H1 (cell line): ENCODE measurements around the gene ZDHHC24. TPM values are rescaled to one million over a fixed set of nuclear protein-coding genes. Genes with fewer than 3 reads are reported as not detected.
A peak's percentile ranks its signal among the peaks of the same experiment; 100 is the strongest.

Experiments used
- BRCA1 ChIP-seq: IDR thresholded peaks from 2 replicates; pipeline ENCODE4 v1.6.1; 2012; ENCODE audit warnings: low read depth, low read length, improper control_type of control experiment
- EP300 ChIP-seq, 2 experiments: IDR thresholded peaks; 1 replicate in 1 of 2; 2 replicates in 1 of 2; pipeline ENCODE4 v1.6.1; 2011 to 2012; ENCODE audit warnings: low read depth in 2 of 2, low read length in 2 of 2, mild to moderate bottlenecking in 2 of 2, borderline replicate concordance in 1 of 2, inconsistent platforms in 1 of 2, moderate library complexity in 1 of 2
- EZH2 ChIP-seq: fragments of 200-600 bp; sonication (generic); IDR thresholded peaks from 2 replicates; pipeline ENCODE4 v1.7.1; 2012; ENCODE audit warnings: low read depth, mild to moderate bottlenecking, moderate library complexity, low read length, inconsistent platforms; ENCODE audit not compliant: severe bottlenecking
- GABPA ChIP-seq: IDR thresholded peaks from 2 replicates; pipeline ENCODE4 v1.6.1; 2011; ENCODE audit warnings: mild to moderate bottlenecking, low read length, moderate library complexity, borderline replicate concordance; ENCODE audit not compliant: insufficient read depth
- GTF2F1 ChIP-seq: IDR thresholded peaks from 2 replicates; pipeline ENCODE4 v1.6.1; 2012; ENCODE audit warnings: low read depth, low read length, improper control_type of control experiment, borderline replicate concordance
- KDM1A ChIP-seq: fragments of 200-600, 300-600 bp; sonication (generic); IDR thresholded peaks from 2 replicates; pipeline ENCODE4 v1.7.1; 2016; ENCODE audit warnings: mild to moderate bottlenecking, low read length, borderline replicate concordance
- KDM5A ChIP-seq: fragments of 200-600 bp; IDR thresholded peaks from 2 replicates; pipeline ENCODE4 v1.7.1; 2012; ENCODE audit warnings: mild to moderate bottlenecking, low read length, inconsistent platforms, mixed read lengths
- NANOG ChIP-seq: IDR thresholded peaks from 2 replicates; pipeline ENCODE4 v1.6.1; 2011; ENCODE audit warnings: low read length, low read depth, mild to moderate bottlenecking, inconsistent platforms; ENCODE audit not compliant: insufficient read depth, poor library complexity, severe bottlenecking
- POU5F1 ChIP-seq: IDR thresholded peaks from 2 replicates; pipeline ENCODE4 v1.6.1; 2011; ENCODE audit warnings: low read depth, mild to moderate bottlenecking, low read length, moderate library complexity
- SIN3A ChIP-seq, 2 experiments: IDR thresholded peaks in 1 of 2; conservative IDR thresholded peaks in 1 of 2; 2 replicates each; pipeline ENCODE4 v1.6.1; 2011 to 2012; ENCODE audit warnings: low read length in 2 of 2, improper control_type of control experiment in 1 of 2, low read depth in 1 of 2, mild to moderate bottlenecking in 1 of 2
- SIRT6 ChIP-seq: IDR thresholded peaks from one replicate; pipeline ENCODE4 v1.7.1; 2012; ENCODE audit warnings: low read length, inconsistent platforms
- SRF ChIP-seq: IDR thresholded peaks from 2 replicates; pipeline ENCODE4 v1.6.1; 2011; ENCODE audit warnings: mild to moderate bottlenecking, low read depth, low read length, moderate library complexity
- TAF1 ChIP-seq: IDR thresholded peaks from 2 replicates; pipeline ENCODE4 v1.6.1; 2011; ENCODE audit warnings: mild to moderate bottlenecking, low read depth, low read length
- TAF7 ChIP-seq: optimal IDR thresholded peaks from 2 replicates; pipeline ENCODE3; 2011; ENCODE audit warnings: low read depth, mild to moderate bottlenecking, inconsistent platforms, low read length, moderate library complexity, borderline replicate concordance
- TEAD4 ChIP-seq: IDR thresholded peaks from 2 replicates; pipeline ENCODE4 v1.6.1; 2012; ENCODE audit warnings: low read depth, low read length, inconsistent platforms, mixed read lengths
- ZNF274 ChIP-seq: IDR thresholded peaks from 2 replicates; pipeline ENCODE4 v1.7.0; 2012; ENCODE audit warnings: low read length, borderline replicate concordance; ENCODE audit errors: extremely low read depth
- polyA plus RNA-seq, 7 experiments: library from polyadenylated mRNA; depleted of rRNA in 3 of 7; stranded (reverse) in 5 of 7; unstranded in 2 of 7; fragments of >200 nt in 5 of 7; fragments of 200-250 nt in 2 of 7; gene quantifications; 1 replicate in 5 of 7; 2 replicates in 1 of 7; 4 replicates in 1 of 7; pipeline versions ENCODE4 v1.2.1 to v1.2.3, GENCODE V29; 2011 to 2013; ENCODE audit warnings: missing spikeins in 2 of 7, mixed read lengths in 2 of 7
- total RNA-seq: library from RNA; stranded (reverse); fragmentation: NEBNext Ultra II Directional; extraction: Animal tissue kit (Norgen Biotek cat#: 25700); gene quantifications from 2 replicates; pipeline ENCODE4 v1.2.1, GENCODE V29; 2021
- TF ChIP-seq, protein P1 (sequence below), 3 experiments: IDR thresholded peaks; 1 replicate in 2 of 3; 2 replicates in 1 of 3; pipeline versions ENCODE4 v1.5.1 to v1.6.1; 2011; ENCODE audit warnings: low read length in 3 of 3, mild to moderate bottlenecking in 3 of 3, inconsistent platforms in 2 of 3, low read depth in 1 of 3, moderate library complexity in 1 of 3; ENCODE audit not compliant: insufficient read depth in 1 of 3; ENCODE audit errors: control extremely low read depth in 1 of 3
- TF ChIP-seq, protein P2 (sequence below): IDR thresholded peaks from 2 replicates; pipeline ENCODE4 v1.6.1; 2012; ENCODE audit warnings: inconsistent platforms
- TF ChIP-seq, protein P3 (sequence below): IDR thresholded peaks from 2 replicates; pipeline ENCODE4 v1.6.1; 2011; ENCODE audit warnings: low read depth, mild to moderate bottlenecking, low read length; ENCODE audit not compliant: insufficient read depth

Gene ZDHHC24
- total and polyA plus RNA-seq, 2 of the 8 experiments (the other 6 are each of a cell fraction or from before 2014, with no cell fraction given): 8.4 to 9.7 TPM

DNA sequence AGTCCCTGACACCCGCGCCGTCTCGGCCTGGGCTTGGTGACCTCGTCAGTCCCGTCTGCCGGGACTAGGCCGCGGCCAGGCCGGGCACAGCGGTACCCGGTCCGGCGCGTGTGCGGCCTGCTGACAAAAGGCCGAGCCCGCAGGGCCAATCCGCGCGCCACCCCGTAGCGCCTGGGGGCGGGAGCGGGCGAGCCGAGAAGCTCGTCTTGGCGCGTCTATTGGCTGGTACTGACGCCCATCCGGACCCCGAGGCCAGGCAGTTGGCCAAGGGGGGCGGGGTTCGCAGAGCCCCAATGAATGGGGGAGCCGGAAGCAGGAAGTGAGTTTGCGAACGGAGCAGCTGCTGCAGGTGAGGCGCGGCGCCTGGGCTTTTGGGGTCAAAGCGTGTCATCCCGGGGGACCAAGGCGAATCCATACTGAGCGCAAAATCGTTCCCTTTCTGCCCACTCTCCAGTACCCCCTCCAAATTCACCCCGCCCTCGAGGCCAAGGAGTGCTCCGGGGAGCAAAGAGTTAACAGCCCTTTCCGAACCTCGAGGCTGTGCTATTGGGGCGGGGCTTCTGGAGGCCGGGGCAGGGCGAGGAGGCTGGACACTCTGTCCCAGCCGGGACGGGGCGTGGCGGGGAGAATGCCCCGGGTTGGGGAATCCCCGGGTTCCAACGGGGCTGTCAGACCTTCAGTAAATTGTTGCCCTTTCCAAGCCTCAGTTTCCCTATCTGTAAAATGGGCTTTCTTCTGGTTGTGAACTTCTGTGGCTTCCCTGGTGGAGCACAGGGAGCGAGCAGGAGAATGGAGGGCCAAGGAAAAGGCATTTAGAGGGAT is 65.5 kb downstream of the ZDHHC24 start, which contains the start of gene DPP3 (continued):
- TF ChIP-seq SIRT6 (no peak), EP300 (IDR thresholded peaks at IDR 0.05; ENCODE audit: borderline replicate concordance in 1 of 2, low read depth in 2 of 2, low read length in 2 of 2) (0 out of 3 replicates have a peak, but pooled peaks of 1 of the 2 experiments have one; percentile 2), NANOG (no peak), KDM1A (peak; percentile 98), BRCA1 (no peak), TEAD4 (no peak), SRF (no peak), SIN3A (conservative IDR thresholded peaks at IDR 0.05 in 1 of 2, IDR thresholded peaks at IDR 0.05 in 1 of 2; ENCODE audit: low read depth in 1 of 2, low read length in 2 of 2) (peak; percentile 94 to 95), EZH2 (no peak), KDM5A (no peak), POU5F1 (no peak), GTF2F1 (no peak), TAF7 (peak; percentile 73), ZNF274 (no peak), GABPA (no peak), TAF1 (peak; percentile 77)
- TF ChIP-seq, protein P1, sequence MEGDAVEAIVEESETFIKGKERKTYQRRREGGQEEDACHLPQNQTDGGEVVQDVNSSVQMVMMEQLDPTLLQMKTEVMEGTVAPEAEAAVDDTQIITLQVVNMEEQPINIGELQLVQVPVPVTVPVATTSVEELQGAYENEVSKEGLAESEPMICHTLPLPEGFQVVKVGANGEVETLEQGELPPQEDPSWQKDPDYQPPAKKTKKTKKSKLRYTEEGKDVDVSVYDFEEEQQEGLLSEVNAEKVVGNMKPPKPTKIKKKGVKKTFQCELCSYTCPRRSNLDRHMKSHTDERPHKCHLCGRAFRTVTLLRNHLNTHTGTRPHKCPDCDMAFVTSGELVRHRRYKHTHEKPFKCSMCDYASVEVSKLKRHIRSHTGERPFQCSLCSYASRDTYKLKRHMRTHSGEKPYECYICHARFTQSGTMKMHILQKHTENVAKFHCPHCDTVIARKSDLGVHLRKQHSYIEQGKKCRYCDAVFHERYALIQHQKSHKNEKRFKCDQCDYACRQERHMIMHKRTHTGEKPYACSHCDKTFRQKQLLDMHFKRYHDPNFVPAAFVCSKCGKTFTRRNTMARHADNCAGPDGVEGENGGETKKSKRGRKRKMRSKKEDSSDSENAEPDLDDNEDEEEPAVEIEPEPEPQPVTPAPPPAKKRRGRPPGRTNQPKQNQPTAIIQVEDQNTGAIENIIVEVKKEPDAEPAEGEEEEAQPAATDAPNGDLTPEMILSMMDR (IDR thresholded peaks at IDR 0.05; ENCODE audit: control extremely low read depth in 1 of 3, insufficient read depth in 1 of 3, low read depth in 1 of 3, low read length in 3 of 3): no peak
- TF ChIP-seq, protein P2, sequence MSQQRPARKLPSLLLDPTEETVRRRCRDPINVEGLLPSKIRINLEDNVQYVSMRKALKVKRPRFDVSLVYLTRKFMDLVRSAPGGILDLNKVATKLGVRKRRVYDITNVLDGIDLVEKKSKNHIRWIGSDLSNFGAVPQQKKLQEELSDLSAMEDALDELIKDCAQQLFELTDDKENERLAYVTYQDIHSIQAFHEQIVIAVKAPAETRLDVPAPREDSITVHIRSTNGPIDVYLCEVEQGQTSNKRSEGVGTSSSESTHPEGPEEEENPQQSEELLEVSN: peak; percentile 60; the same call in 1 of the 2 replicates
- TF ChIP-seq, protein P3, sequence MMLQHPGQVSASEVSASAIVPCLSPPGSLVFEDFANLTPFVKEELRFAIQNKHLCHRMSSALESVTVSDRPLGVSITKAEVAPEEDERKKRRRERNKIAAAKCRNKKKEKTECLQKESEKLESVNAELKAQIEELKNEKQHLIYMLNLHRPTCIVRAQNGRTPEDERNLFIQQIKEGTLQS: no peak
